Measurements from ENCODE around the gene ZFYVE1. TPM values are rescaled to one million over a fixed set of nuclear protein-coding genes. Genes with fewer than 3 reads are reported as not detected.

Gene ZFYVE1
- total RNA-seq, 1 experiment from 2014 or later, result 14.2 TPM

- Histone ChIP-seq H3K23ac (ENCODE audit: insufficient read length, low read depth, low read length) (no peak overlapping the region), H2AK5ac (ENCODE audit: insufficient read length, low read length) (no peak overlapping the region), H2BK15ac (ENCODE audit: low read depth, low read length) (no peak overlapping the region), H3K9ac (ENCODE audit: extremely low read depth, insufficient read length, low read length) (no peak overlapping the region), H3T11ph (ENCODE audit: low read length) (no peak overlapping the region), H2BK20ac (ENCODE audit: low read depth, low read length, poor library complexity, severe bottlenecking) (no peak overlapping the region), H2BK12ac (ENCODE audit: insufficient read length, low read depth, low read length) (no peak overlapping the region), H2BK5ac (ENCODE audit: insufficient read length, low read length) (no peak overlapping the region), H3K9me3 (ENCODE audit: control insufficient read depth, low read depth, low read length) (no peaks in the 10 kb centered on the region), H3K14ac (ENCODE audit: insufficient read depth, low read length) (no peak overlapping the region), H3K4me1 (ENCODE audit: insufficient read depth, low read length) (no peaks in the 10 kb centered on the region), H4K20me1 (ENCODE audit: control insufficient read depth, insufficient read depth, insufficient read length) (no peaks in the 10 kb centered on the region), H3K79me2 (ENCODE audit: insufficient read depth, low read length) (no peaks in the 10 kb centered on the region), H4K8ac (replicated peaks; ENCODE audit: insufficient read length, low read depth, low read length) (no peak overlapping the region), H2AFZ (ENCODE audit: low read length) (no peak overlapping the region), H3K79me1 (ENCODE audit: insufficient read depth, low read depth, low read length, poor library complexity, severe bottlenecking) (no peaks in the 10 kb centered on the region), H4K91ac (ENCODE audit: insufficient read length, low read depth, low read length) (no peak overlapping the region), H4K5ac (ENCODE audit: insufficient read length, low read depth, low read length) (no peak overlapping the region), H2BK120ac (ENCODE audit: low read depth, low read length, poor library complexity, severe bottlenecking) (no peak overlapping the region), H3K27ac (ENCODE audit: insufficient read length, low read depth, low read length) (no peak overlapping the region), H3K56ac (ENCODE audit: insufficient read length, low read depth, low read length) (no peak overlapping the region), H3K27me3 (ENCODE audit: insufficient read depth, low read length) (no peaks in the 10 kb centered on the region), H3K23me2 (ENCODE audit: insufficient read length, low read depth, low read length, poor library complexity, severe bottlenecking) (no peaks in the 10 kb centered on the region), H3K4me2 (ENCODE audit: insufficient read depth, insufficient read length, low read length) (no peak overlapping the region), H3K18ac (ENCODE audit: insufficient read length, low read depth, low read length) (no peak overlapping the region), H3K4ac (ENCODE audit: low read depth, low read length) (no peak overlapping the region)
- Mint-ChIP-seq H3K36me3 (ENCODE audit: insufficient read depth in 1 of 3, low read depth in 3 of 3) (peaks cover 5 to 60% (median 31%) of the 10 kb centered on the region in 3 experiments; a peak in 6 of 7 replicates), H3K4me3 (no peak overlapping the region), H3K27me3 (ENCODE audit: low read depth) (no peaks in the 10 kb centered on the region), H3K4me1 (peaks cover 0 to 3% of the 10 kb centered on the region in 2 experiments; a peak in 1 of 4 replicates), H3K9me3 (no peaks in the 10 kb centered on the region), H3K27ac (no peak overlapping the region)
- DNase-seq, result no peak
- no CpG with 5 or more reads among the region's 12 CpGs for WGBS (ENCODE audit: extremely low coverage, insufficient read length, low lambda C conversion rate)
- no peak for TF ChIP-seq CTCF (conservative IDR thresholded peaks at IDR 0.05)
These were observed 85.5 kb downstream of the ZFYVE1 start for GRCh38 chr14:72941286-72941985.
